NCI-H446 treated with DMSO at 0.1 percent for 48 hours (cell line): ENCODE results near the gene STX7.
A peak's percentile ranks its signal among the peaks of the same experiment; 100 is the strongest.
"Not testable (repeated sequence)": the region's sequence is repeated elsewhere in the genome, so short reads cannot be mapped to it uniquely, and the experiment has no call there.

ENCODE experiments used
- DNase-seq: peaks from one replicate; lab custom pipeline; 2025; lab: John Stamatoyannopoulos, UW

STX7 gene, protein sequence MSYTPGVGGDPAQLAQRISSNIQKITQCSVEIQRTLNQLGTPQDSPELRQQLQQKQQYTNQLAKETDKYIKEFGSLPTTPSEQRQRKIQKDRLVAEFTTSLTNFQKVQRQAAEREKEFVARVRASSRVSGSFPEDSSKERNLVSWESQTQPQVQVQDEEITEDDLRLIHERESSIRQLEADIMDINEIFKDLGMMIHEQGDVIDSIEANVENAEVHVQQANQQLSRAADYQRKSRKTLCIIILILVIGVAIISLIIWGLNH

DNA sequence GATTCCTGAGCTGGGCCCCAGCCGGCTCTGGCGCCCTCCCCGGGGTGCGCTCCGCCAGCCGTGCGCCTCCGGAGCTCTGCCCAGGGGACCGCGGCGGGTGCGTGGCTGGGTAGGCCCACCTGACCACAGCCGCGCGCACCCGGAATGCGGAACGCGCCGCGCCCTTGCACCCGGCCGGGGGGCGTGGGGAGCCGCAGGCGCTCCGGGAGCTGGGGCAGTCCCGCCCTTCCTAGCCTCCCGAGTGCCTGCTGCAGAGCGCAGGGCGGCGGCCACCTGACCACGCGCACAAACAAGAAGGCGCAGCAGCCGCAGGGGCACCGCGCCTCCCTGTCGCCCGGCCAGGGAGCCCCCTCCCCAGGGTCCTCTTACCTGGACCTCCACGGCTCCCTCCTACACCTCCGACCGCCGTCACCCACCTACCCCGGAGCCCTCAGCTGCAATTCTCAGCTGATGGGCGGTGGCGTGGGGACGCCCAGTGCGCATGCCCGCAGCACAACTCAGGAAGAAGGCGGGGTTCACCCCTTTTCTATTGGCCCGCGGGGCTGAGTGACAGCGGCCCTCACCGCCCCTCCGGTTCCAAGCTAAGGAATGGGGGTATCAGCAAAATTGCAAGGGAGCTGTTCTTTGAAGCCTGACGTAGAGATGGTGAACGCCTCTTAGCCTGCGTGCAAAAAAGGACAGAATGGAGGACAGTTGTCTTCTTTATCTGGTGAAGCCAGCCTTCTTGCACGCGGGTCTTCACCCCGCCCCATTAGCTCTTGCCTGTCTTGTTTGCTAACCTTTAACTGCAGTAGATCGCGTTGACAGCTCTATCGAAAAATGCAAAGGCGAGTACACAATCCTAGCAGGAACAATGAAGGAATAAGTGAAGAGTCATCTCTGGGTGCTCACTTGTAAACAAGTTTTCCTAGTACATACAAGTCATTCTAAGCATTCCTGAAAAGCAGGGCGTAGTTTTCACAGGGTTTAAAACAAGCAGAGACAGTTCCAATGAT is at the start of gene STX7:
TSS of gene STX7 (minus strand) at position 479 of the 995 bp plus-strand sequence. CDS start 9,586 bp downstream, outside the sequence.
- peak; percentile 63 for DNase-seq

DNA sequence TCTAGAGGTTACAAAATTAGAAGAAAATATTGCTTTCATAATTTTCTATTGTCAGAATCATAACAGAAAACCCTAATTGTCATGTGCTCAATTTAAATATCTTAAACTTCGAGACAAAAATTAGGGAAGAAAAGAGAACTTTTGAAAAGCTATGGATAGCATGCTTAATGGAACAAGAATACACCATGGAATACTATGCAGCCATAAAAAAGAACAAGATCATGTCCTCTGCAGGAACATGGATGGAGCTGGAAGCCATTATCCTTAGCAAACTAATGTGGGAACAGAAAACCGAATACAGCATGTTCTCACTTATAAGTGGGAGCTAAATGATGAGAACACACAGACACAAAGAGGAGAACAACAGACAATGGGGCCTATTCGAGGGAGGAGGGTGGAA is 47.2 kb upstream of the STX7 start:
- not testable (repeated sequence) for DNase-seq

DNA sequence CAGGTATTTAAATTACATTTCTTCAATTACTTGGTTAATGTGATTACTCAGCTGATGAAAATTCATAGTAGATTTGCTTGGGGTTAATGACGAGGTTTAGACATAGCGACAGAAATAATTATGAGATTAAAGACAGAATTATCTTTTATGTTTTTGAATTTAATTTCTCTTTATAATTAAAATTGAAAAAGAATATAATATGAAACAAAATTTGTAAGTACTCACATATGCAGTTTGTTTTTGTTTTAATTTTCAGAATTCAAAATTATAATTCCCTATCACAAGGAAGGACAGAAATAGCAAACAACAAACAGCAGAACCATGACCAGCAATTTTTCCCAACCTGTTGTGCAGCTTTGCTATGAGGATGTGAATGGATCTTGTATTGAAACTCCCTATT is 39.5 kb upstream of the STX7 start, which contains the start of gene TAAR8:
TSS of gene TAAR8 (plus strand) at position 301 of the 400 bp plus-strand sequence. CDS start at position 322, 21 bp downstream.
- DNase-seq: no peak

DNA sequence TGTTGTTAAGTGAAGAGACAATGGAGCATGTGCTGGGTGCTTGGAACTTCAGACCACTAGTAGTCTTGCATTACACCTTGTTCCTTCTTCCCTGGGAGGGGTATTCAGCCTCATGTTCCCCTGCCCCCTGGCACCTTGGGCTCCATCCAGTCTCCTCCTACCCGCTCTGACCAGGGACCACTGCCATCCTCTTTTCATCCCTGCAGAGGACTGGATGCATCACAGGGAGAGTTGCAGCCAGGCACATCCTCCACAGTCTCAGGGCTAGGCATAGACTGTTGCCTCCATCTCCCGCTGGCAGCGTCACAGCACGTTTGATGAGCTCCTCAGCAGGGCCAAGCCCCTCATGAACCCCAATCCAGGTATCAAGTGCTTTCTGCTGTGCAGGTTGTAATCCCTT is 38.3 kb upstream of the STX7 start:
- no peak for DNase-seq

DNA sequence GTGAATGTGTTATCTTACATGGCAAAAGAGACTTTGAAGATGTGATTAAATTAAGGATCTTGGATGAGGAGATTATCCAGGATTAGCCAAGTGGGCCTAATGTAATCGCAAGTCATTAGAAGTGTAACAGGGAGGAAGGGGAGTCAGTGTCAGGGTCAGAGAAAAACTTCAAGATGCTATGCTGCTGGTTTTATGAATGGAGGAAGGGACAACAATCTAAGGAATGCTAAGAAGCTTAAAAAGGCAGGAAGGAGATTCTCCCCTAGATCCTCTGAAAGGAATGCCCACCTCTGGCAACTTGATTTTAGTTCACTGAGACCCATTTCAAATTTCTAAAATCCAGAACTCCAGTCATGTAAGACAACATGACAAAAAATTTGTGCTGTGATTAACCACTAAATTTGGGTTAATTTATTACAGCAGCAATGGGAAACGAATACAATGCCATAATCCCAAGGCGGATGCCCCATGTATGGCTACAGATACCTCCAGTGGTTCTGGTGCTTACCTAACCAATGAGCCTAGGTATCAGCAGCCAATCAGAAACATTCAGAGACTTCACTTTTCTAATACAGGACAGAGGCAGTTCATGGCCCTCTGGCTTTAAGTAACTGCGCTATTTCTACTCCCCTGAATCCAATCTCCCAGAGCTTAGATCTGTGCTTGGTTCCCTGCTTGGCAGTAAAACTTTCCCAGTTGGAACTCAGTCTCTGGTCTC is 36.0 kb upstream of the STX7 start:
- no peak for DNase-seq

DNA sequence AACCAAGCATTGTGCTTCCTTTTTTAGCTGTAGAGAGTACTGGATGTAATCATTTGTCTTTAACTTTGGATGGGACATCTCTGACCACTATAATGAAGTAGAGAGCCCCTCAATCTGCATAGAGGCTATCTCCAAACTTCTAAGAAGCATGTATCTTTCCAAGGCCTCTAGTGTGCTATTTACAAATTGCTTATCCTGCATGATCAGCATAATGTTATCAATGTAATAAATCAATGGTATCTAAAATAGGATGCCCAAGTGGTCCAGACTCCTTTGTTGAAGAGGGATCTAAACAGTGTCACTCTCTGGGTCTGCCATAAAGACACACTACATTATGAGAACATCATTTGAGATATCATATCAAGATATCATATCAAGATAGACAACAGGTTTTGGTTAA is 31.9 kb upstream of the STX7 start:
- no peak for DNase-seq

DNA sequence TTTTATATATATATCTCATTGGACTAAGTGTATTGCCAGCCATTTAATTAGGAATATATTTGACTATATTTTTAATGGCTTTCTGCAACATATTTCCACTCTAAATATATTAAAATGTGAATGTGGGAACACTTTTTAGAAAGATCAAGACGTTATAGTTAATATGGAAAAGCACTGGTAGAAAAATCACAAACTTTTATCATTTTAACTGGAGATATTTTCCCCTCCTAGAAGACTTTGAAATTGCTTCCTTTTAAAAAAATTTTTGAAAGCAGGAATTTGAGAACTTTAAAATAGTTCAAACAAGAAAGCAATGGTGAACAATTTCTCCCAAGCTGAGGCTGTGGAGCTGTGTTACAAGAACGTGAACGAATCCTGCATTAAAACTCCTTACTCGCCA is 25.1 kb upstream of the STX7 start, which contains the start of gene TAAR9:
TSS of gene TAAR9 (plus strand) at position 301 of the 400 bp plus-strand sequence. CDS start at position 314, 13 bp downstream.
- DNase-seq: no peak

DNA sequence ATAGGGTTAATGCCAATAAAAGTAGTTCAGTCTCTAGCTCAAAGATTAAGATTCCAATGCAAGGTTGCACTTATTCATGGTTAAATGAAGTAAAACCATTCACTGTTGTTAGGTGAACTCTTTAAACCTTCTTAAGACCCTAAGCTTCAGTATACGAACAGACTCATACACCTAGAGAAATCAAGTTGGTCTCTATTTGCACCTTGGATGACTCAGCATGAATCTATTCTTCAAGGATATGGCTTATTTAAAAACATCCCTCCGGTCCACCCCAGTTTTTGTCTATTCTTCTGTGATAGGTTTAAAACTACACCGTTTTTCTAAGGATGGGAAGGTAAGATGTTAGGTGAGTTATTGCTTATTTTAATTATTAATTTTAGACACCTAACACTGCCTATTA is 24.2 kb upstream of the STX7 start:
- DNase-seq: no peak

DNA sequence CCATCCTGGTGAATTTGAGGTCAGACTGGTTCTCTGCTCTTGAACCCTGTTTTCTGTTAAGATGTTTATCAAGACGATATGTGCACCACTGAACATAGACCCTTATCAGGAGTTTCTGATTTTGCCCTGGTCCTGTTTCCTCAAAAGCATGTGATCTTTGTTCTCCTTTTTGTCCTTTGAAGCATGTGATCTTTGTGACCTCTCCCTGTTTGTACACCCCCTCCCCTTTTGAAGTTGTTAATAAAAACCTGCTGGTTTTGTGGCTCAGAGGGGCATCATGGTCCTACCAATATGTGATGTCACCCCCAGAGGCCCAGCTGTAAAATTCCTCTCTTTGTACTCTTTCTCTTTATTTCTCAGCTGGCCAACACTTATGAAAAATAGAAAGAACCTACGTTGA is 21.6 kb upstream of the STX7 start:
- not testable (repeated sequence) for DNase-seq

DNA sequence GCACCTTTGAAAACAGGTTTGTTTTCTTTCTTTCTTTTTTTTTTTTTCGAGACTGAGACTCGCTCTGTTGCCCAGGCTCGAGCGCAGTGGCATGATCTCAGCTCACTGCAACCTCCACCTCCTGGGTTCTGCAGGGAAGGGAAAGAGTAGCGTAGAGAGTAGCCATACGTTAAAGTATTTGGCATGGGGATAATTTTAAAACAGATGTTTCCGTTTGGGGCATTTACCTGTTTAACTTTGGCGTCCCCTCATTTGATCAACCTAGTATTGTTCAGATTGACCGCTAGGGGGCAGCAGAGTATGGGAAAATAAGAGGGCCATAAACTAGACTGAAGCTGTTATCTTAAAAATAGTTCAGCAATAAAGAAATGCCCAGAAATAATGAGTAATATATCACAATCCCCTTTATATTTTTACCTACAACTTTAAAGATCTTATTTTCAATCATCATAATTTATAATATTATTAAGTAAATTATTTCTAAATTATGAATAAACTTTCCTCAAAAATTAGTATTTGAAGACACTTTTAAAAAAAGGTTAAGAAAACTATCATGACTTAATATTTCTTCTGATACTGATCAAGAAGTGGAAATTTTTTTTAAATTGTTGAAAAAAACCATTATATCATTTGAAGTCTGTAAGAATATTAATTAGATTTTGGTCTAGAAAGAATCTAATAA is 17.5 kb upstream of the STX7 start:
- peak; percentile 20 for DNase-seq

DNA sequence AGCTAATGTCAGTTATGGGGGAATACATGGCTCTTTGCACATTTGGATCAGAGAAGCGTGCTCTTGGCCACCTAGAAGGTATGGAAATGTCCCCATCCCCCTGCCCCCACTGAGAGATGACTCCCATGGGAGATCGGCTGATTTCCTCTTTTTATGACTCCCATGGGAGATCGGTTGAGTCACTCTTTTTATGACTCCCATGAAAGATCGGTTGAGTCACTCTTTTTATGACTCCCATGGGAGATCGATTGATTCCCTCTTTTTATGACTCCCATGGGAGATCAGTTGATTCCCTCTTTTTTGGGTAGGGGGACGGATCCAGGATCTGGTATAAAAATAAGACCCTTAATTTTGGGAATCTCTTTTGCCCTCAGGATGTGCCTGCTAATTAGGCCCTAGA is 14.9 kb upstream of the STX7 start:
- DNase-seq: no peak

DNA sequence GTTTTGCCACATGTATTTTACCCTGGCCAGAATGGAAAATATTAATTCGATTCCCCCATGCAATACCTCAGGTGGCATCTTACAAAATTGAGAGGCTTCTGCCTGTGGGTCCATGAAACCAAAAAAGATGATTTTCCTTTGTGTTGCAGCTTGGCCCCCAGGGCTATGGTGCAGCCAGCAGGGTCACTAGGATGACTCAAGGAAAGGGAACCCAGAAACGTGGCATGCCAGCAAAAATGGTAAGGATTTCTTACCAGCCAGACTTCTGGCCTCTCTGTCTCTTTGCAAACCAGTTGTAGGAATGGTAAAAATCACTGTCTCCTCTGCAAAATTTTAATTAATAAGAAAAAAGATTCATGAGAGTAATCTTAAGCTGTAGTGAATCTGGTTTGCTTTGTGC is 13.5 kb upstream of the STX7 start:
- DNase-seq: no peak

DNA sequence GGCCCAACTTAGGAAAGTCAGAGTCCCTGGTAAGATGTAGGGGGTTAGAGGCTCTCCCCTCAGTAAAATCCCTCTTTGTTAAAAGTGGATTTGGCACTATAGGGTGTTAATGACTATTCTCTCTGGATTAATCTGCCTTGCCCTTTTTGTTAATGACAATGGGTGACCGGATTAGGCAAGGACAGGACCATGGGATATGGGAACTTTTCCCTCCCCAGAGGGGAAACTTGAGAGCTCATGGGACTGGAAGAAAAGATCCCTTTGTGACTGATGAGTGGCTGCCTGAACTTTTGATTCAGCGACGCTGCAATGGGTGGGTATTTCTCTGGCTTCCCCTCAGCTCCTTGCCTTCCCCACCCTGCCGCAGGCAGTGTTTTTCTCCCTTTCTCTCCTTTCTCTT is 12.9 kb upstream of the STX7 start:
- no peak for DNase-seq

DNA sequence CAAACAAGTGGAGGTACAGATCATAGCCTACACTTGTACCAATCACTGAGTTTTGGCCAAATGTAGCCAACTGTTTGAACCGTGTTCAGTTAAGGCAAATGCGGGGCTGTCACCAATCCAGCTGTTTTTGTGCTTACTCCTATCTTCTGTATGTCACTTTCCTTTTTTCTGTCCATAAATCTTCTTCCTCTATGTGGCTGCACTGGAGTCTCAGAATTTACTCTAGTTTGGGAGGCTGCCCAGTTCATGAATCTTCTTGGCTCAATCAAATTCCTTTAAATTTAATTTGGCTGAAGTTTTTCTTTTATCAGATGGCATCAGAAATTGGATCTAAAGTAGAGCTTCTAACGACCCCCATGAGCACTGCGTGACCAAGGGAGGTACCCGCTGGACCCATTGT is 11.7 kb upstream of the STX7 start:
- DNase-seq: no peak

DNA sequence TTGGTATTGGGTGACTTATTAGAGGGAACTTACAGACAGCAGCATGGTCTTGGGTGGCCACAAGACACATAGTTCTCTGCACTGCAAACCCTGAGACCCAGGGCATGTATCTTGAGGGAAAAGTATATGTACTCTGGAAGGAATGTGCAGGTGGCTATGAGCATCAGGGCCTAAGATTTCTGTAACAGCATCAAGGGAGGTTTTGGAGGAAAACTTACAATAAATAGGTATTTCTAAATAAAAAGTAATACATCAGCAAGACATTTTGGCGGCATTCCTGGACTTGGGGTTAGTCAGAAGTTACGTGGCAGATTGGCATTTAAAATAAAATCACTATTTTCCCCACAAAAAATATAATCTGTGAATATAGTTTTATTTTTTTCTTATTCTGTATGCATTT is 8.0 kb upstream of the STX7 start:
- DNase-seq: no peak

DNA sequence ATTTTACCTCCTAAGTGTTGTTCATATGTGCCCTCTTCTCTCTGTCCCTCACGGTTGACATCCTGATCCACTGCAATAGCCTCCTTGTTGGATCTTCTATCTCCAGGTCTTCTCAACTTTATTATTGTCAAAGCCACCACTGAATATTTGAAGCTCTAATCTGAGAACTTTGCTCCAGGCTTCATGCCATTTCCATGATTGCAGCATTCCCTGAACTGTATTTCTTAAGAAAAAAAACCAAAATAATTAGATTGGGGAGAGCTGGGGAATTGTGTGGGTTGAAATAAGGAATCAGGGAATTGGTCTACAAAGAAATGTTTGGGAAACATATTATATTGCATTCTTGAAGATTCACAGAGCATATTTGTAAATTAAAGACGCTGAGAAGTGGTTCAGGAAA is 2.5 kb upstream of the STX7 start:
- DNase-seq: no peak

DNA sequence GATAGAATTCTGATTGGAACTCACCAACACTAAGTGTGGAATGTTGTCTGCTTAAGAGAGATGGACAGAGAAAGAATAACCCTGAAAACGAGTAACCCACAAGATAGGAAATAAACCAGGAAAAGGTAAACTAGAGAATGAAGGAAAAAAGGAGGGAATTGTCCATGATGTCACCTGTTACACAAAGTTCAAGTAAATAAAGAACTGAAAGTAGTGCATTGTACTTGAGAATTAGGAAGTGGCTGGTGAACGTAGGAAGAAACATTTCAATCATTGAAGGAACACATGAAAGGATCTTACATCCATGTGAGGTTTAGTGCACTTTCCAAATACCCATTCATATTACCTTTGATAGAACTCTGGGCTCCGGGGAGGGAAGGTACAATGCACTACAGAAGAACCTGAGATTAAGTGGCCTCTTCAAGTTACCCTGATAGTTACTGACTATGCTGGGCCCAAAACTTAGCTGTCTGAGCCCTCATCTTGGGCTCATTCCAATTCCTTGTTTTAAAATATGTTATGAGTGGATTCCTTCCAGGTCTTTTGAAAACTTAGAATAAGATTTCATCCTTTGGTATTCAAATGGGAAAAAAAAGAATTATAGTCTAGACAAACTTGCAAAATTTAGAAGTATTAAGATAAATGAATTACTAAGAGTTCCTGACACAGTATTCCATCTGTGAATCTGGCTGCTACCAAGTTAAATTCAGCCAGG is 1.1 kb upstream of the STX7 start:
- no peak for DNase-seq

DNA sequence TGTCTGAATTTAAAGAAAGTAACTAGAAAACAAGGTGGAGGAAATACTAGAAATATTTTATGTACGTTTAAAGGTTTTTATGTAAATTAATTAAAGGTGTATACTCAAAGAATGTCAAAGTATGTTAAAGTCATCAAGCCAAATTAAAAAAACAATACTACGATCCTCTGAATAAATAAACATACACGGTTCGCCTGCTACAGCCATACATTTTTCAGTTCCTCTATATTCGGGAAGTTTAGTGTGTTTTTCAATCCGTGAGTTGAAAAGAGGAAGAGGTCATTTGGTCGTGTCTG is 626 bp downstream of the STX7 start:
- DNase-seq: no peak

DNA sequence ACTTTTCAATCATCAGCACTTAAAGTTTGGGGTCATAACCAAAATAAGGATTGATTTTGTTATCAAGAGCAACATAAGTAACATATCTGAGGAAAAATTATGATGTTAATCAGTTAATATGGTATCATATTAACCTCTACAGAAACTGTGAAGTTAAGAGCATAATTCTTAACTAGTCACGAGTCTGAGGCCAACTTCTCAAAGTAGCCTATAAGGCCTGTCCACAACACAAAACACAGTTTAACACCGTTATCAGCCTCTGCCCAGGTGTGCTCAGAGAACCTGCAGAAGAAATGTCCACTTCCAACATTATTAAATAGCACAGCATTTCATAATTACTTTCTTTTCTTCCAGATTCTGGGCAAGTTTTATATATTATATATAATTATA is 1.1 kb downstream of the STX7 start:
- DNase-seq: no peak

DNA sequence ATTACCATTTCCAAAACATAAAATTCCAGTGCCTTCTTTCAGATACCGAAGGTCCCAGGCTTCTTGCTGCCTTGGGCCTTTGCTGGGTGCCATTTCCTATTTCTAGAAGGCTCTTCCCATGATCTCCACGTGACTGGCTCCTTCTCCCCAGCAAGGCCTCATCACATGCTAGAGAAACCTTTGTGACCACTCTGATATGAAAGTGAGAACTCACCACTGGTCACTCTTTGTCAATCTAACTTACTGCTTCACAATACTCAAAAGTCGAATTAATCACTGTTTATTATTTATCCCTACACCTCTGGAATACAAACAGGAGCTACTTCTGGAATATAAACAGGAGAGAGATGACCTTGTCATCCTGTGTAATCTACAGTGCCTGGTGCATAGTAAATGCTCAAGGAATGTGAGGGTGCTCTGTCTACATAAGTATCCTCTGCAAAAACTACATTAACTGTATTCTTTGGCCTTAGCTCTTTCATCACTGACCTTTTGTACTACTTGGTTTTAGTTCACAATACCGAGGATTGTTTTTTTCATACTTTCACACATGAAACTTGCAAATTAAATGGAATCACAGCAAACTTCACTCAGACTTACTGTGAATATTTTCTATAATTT is 1.6 kb downstream of the STX7 start:
- no peak for DNase-seq
